HG03159 (cell line): ENCODE results near the gene PCDHA2.
"Not testable (repeated sequence)": the region's sequence is repeated elsewhere in the genome, so short reads cannot be mapped to it uniquely, and the experiment has no call there.

Source experiments
- ATAC-seq: cut with Tn5 transposase; IDR thresholded peaks from one replicate; pipeline ENCODE4 v1.9.1; 2021; ENCODE audit warnings: mild to moderate bottlenecking, moderate library complexity; ENCODE audit not compliant: unreplicated experiment

The PCDHA2 gene

DNA sequence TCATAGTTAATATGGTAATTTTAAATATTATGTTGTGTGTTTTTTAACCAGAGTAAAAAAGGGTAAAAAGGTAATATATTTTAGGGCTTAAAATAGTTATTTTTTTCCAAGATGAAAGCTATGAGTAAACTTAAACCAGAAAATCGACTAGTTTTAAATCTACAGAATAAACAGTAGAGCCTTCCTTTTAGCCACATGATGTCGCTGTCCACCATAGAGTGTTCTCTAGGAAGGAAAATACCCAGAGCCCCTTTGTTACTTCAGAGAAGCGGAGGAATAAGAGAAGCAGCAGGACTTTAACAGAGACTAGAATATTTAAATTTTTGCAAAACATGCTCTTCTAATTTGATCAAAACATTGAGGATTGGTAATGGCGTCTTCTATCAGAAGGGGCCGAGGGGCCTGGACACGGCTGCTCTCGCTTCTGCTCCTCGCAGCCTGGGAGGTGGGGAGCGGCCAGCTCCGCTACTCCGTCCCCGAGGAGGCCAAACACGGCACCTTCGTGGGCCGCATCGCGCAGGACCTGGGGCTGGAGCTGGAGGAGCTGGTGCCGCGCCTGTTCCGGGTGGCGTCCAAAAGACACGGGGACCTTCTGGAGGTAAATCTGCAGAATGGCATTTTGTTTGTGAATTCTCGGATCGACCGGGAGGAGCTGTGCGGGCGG, at the start of gene PCDHA2:
Gene PCDHA2, plus strand, starts transcription at position 258 of the 664 bp plus-strand sequence.
- ATAC-seq, result no peak

DNA sequence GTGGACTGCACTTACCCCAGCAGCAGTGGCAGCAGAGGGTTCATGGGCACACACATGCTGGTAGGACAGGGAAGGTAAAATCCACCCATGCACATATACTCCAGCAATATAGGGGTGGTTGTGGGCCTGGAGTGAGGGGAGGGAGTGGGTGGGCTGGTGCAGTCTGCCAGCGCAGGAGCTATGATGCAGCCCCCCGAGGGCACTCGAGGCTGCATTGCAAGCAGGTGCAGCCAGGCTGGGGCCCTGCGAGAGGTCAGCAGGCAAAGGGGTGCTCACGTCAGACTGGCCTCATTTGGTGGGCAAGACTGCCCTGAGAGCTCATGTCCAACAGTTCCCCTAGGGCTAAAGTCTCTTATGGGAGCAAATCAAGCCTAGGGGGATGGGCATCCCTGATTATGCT, 41.1 kb upstream of the PCDHA2 start:
- no peak for ATAC-seq

DNA sequence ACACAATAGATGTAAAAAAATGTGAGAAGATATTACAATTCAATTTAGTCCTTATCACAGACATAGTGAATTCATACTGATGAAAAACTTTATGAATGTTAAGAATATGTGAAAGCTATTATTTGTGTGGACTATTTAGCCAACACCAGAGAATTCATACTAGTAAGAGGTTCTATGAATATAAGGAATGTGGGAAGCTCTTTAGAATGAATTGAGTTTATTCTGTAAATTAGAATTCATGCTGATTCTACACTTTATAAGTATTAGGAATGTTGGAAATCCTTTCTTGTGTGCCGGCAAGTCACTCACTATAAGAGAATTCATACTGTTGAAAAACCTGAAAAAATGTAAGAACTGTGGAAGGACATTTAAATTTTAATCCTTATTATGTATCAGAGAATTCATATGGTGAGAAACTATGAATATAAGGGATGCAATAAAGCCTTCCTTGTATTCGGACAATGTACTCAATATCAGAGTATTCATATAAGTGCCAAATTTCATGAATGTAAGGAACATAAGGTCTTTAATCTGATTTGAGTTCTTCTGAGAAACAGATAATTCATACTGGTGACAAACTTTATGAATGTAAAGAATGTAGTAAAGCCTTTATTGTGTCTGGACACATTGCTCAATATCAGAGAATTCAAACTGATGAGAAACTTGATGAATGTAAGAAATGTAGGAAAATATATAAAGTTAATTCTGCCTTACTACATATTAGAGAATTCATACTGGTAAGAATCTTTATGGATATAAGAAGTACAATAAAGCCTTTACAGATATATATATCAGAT, 30.3 kb upstream of the PCDHA2 start:
- no peak for ATAC-seq

DNA sequence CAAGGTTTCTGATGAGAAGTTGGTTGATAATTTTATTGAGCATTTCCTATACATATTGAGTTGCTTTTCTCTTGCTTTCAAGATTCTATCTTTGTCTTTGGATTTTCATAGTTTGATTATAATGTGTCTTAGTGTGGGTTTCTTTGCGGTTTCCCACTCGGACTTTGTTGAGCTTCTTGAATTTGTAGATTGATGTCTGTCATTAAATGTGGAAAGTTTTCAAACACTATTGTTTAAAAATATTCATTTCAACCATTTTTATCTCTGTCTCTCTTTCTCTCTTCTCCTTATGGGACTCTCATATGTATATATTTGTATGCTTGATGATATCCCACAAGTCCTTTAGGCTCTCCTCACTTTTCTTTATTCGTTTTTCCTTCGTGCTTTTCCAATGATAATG, 27.2 kb upstream of the PCDHA2 start:
- no peak for ATAC-seq

DNA sequence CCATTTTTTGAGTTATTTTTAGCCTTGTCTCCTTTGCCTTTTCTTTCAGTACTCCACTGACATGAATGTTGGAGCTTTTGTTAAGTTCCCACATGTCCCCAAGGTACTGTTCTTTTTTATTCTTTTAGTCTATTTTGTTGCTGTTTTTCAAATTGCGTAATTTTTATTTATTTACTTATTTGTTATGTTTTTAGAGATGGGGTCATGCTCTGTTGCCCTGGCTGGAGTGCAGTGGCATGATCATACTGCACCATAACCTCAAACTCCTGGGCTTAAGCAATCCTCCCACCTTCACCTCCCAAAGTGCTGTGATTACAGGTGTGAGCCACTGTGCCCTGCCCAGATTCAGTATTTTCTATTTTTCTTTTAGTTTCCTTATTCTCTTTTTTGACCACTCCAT, 14.1 kb upstream of the PCDHA2 start:
- ATAC-seq, result no peak

DNA sequence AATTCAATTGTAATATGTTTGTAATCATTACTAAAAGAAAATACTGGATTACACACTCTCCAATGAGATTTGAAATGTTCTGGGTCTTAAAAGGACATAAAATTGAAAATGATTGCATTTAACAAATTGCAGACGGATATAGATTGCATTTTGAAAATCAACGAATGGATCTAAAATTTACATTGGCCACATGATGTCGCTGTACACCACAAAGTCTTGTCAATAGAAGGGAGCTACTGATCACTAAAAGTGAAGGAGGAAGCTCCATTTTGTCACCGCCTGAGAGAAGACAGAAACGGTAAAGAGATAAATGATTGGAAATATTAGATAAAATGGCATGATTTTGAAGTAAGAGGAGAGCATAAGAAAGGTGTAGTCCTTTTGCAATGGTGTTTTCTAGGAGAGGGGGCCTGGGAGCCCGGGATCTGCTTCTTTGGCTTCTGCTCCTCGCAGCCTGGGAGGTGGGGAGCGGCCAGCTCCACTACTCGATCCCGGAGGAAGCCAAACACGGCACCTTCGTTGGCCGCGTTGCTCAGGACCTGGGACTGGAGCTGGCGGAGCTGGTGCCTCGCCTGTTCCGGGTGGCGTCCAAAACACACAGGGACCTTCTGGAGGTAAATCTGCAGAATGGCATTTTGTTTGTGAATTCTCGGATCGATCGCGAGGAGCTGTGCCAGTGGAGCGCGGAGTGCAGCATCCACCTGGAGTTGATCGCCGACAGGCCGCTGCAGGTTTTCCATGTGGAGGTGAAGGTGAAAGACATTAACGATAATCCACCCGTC, 8.6 kb upstream of the PCDHA2 start, which contains the start of gene PCDHA1:
Gene PCDHA1, plus strand, starts transcription at position 236 of the 782 bp plus-strand sequence.
- no peak for ATAC-seq

DNA sequence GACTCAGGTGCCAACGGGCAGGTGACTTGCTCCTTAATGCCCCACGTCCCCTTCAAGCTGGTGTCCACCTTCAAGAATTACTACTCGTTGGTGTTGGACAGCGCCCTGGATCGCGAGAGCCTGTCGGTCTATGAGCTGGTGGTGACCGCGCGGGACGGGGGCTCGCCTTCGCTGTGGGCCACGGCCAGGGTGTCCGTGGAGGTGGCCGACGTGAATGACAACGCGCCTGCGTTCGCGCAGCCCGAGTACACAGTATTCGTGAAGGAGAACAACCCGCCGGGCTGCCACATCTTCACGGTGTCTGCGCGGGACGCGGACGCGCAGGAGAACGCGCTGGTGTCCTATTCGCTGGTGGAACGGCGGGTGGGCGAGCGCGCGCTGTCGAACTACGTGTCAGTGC, 7.2 kb upstream of the PCDHA2 start:
- ATAC-seq, result not testable (repeated sequence)

DNA sequence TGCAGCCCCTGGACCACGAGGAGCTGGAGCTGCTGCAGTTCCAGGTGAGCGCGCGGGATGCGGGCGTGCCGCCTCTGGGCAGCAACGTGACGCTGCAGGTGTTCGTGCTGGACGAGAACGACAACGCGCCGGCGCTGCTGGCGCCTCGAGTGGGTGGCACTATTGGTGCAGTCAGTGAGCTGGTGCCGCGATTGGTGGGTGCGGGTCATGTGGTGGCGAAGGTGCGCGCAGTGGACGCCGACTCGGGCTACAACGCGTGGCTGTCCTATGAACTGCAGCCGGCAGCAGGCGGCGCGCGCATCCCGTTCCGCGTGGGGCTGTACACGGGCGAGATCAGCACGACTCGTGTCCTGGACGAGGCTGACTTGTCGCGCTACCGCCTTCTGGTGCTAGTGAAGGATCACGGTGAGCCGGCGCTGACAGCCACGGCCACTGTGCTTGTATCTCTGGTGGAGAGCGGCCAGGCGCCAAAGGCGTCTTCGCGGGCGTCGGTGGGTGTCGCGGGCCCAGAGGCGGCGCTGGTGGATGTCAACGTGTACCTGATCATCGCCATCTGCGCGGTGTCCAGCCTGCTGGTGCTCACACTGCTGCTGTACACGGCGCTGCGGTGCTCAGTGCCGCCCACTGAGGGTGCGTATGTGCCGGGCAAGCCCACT, 6.7 kb upstream of the PCDHA2 start:
- ATAC-seq, result not testable (repeated sequence)

DNA sequence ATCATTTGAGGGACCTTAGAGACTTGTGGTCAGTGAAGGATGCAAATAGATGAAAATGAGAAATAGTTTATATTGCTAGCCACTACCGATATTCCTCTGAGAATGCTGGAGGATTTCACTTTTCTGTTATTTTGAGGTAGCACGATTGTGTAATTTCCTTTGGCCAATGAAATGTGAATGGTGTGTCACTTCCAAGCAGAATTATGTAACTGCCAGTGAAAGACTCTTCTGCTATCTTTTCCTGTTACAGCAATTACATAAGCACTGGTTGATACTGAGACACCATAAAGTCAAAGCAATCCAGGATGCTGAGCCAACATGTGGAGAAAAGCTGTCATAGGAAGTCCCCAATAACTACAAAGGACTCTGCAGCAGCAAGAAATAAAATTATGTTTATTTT, 3.6 kb upstream of the PCDHA2 start:
- ATAC-seq, result no peak

DNA sequence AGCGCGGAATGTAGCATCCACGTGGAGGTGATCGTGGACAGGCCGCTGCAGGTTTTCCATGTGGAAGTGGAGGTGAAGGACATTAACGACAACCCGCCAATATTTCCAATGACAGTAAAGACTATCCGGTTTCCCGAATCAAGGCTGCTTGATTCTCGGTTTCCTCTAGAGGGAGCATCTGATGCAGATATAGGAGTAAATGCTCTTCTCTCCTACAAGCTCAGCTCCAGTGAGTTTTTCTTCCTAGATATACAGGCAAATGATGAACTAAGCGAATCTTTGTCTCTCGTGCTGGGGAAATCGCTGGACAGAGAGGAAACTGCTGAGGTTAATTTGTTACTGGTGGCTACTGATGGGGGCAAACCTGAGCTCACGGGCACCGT, 598 bp downstream of the PCDHA2 start:
- ATAC-seq, result no peak

DNA sequence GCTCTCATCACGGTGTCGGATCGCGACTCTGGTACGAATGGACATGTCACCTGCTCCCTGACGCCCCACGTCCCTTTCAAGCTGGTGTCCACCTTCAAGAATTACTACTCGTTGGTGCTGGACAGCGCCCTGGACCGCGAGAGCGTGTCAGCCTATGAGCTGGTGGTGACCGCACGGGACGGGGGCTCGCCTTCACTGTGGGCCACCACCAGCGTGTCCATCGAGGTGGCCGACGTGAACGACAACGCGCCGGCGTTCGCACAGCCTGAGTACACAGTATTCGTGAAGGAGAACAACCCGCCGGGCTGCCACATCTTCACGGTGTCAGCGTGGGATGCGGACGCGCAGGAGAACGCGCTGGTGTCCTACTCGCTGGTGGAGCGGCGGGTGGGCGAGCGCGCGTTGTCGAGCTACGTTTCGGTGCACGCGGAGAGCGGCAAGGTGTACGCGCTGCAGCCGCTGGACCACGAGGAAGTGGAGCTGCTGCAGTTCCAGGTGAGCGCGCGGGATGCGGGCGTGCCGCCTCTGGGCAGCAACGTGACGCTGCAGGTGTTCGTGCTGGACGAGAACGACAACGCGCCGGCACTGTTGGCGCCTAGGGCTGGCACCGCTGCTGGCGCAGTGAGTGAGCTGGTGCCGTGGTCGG, 1.5 kb downstream of the PCDHA2 start:
- not testable (repeated sequence) for ATAC-seq

DNA sequence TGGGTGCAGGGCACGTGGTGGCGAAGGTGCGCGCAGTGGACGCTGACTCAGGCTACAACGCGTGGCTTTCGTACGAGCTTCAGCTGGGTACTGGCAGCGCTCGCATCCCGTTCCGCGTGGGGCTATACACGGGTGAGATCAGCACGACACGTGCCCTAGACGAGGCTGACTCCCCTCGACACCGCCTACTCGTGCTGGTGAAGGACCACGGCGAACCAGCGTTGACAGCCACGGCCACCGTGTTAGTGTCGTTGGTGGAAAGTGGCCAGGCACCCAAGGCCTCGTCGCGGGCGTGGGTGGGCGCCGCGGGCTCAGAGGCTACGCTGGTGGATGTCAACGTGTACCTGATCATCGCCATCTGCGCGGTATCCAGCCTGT, 2.1 kb downstream of the PCDHA2 start:
- ATAC-seq, result no peak

DNA sequence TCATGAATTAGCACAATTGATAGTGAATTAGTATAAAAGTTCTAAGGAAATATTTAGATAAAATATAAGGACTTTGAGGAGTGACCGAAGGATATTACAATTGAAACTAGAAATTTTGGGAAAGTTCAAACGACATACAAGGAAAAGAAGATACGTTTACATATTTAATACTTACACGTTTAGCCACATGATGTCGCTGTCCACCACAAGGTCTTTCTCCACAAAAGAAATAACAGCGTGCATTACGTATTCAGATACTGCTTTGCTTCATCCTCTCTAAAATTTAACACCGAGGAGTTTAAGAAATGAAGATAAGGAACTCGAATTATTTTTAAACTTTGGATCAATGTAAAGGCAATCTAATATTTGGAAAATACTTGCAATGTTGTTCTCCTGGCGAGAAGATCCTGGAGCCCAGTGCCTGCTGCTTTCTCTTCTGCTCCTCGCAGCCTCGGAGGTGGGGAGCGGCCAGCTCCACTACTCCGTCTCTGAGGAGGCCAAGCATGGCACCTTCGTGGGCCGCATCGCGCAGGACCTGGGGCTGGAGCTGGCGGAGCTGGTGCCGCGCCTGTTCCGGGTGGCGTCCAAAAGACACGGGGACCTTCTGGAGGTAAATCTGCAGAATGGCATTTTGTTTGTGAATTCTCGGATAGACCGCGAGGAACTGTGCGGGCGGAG, 6.3 kb downstream of the PCDHA2 start, which contains the start of gene PCDHA3:
Gene PCDHA3, plus strand, starts transcription at position 242 of the 678 bp plus-strand sequence.
- no peak for ATAC-seq

DNA sequence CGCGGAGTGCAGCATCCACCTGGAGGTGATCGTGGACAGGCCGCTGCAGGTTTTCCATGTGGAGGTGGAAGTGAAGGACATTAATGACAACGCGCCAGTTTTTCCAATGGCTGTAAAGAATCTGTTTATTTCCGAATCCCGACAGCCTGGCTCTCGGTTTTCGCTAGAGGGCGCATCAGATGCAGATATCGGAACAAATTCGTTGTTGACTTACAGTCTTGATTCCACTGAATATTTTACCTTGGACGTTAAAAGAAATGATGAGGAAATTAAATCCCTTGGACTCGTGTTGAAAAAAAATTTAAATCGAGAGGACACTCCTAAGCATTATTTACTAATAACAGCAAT, 6.8 kb downstream of the PCDHA2 start:
- no peak for ATAC-seq

DNA sequence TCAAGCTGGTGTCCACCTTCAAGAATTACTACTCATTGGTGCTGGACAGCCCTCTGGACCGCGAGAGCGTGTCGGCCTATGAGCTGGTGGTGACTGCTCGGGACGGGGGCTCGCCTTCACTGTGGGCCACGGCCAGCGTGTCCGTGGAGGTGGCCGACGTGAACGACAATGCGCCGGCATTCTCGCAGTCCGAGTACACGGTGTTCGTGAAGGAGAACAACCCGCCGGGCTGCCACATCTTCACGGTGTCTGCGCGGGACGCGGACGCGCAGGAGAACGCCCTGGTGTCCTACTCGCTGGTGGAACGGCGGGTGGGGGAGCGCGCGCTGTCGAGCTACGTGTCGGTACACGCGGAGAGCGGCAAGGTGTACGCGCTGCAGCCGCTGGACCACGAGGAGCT, 7.7 kb downstream of the PCDHA2 start:
- ATAC-seq, result not testable (repeated sequence)

DNA sequence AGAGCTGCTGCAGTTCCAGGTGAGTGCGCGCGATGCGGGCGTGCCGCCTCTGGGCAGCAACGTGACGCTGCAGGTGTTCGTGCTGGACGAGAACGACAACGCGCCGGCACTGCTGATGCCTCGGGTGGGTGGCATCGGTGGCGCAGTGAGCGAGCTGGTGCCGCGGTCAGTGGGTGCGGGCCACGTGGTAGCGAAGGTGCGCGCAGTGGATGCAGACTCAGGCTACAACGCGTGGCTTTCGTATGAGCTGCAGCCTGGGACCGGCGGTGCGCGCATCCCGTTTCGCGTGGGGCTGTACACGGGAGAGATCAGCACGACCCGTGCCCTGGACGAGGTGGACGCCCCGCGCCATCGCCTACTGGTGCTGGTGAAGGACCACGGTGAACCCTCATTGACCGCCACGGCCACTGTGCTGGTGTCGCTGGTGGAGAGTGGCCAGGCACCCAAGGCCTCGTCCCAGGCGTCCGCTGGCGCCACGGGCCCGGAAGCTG, 8.2 kb downstream of the PCDHA2 start:
- ATAC-seq, result no peak

DNA sequence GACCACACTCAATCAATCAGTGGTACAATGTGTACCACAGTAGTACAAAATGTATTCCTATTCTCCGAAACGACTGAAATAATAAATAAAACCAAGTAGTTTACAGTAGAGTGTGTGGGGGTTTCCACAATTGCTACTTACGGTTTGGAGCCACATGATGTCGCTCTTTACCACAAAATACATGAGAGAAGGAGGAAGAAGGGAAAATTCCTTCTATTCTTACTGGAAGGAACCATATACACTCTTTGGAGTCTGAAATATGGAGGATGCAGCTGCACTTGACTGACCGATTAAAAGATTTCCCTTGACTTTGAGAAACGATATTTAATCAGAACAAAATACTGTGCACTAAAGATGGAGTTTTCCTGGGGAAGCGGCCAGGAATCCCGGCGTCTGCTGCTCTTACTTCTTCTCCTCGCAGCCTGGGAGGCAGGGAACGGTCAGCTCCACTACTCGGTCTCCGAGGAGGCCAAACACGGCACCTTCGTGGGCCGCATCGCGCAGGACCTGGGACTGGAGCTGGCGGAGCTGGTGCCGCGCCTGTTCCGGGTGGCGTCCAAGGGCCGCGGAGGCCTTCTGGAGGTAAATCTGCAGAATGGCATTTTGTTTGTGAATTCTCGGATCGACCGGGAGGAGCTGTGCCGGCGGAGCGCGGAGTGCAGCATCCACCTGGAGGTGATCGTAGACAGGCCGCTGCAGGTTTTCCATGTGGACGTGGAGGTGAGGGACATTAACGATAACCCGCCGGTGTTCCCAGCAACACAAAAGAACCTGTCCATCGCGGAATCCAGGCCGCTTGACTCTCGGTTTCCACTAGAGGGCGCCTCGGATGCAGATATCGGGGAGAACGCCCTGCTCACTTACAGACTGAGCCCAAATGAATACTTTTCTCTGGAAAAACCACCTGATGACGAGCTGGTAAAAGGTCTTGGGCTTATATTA, 12.5 kb downstream of the PCDHA2 start, which contains the start of gene PCDHA4:
Gene PCDHA4, plus strand, starts transcription at position 235 of the 942 bp plus-strand sequence.
- no peak for ATAC-seq

DNA sequence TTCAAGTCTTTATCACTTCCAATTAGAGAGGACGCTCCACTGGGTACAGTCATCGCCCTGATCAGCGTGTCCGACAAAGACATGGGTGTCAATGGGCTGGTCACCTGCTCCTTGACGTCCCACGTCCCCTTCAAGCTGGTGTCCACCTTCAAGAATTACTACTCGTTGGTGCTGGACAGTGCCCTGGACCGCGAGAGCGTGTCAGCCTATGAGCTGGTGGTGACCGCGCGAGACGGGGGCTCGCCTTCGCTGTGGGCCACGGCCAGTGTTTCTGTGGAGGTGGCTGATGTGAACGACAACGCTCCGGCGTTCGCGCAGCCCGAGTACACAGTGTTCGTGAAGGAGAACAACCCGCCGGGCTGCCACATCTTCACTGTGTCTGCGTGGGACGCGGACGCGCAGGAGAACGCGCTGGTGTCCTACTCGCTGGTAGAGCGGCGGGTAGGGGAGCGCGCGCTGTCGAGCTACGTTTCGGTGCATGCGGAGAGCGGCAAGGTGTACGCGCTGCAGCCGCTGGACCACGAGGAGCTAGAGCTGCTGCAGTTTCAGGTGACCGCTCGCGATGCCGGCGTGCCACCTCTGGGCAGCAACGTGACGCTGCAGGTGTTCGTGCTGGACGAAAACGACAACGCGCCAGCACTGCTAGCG, 13.7 kb downstream of the PCDHA2 start:
- not testable (repeated sequence) for ATAC-seq
